OCI-LY7 (cell line): Measurements from ENCODE around the gene ZEB1. TPM values are rescaled to one million over a fixed set of nuclear protein-coding genes. Genes with fewer than 3 reads are reported as not detected.

Source experiments
- BruUV-seq: library from RNA; stranded (reverse); fragments of 400-500 nt; replicated peaks from 2 replicates; lab custom pipeline; 2021; lab: Mats Ljungman, UMichigan
- CTCF ChIA-PET: fragments of 300-600 bp; sonication (Branson Sonifier 250); formaldehyde crosslinking; loops from one replicate; lab custom pipeline; 2022; ENCODE audit warnings: antibody characterized with exemption; ENCODE audit not compliant: unreplicated experiment; lab: Charles Lee
- POLR2A ChIA-PET: fragments of 300-600 bp; sonication (Branson Sonifier 250); formaldehyde crosslinking; loops from one replicate; lab custom pipeline; 2022; ENCODE audit warnings: antibody characterized with exemption; lab: Charles Lee
- DNase-seq: peaks from one replicate; pipeline ENCODE4 v3.0.0-alpha.2; 2015; ENCODE audit warnings: low spot score
- H2AFZ ChIP-seq: fragments of 200-600 bp; sonication (generic), shearing (Covaris generic); 2 replicates; pipeline ENCODE4 v1.6.1; 2014; ENCODE audit warnings: mild to moderate bottlenecking, antibody characterized with exemption, low read length, moderate library complexity
- H3K27ac ChIP-seq: fragments of 200-600 bp; sonication (generic); 2 replicates; pipeline ENCODE4 v1.5.1; 2014; ENCODE audit warnings: mixed run types, low read depth, mild to moderate bottlenecking, moderate library complexity, low read length, inconsistent platforms; ENCODE audit not compliant: poor library complexity, severe bottlenecking
- H3K36me3 ChIP-seq: fragments of 200-600 bp; sonication (generic); 2 replicates; pipeline ENCODE4 v1.6.1; 2014; ENCODE audit warnings: mild to moderate bottlenecking, antibody characterized with exemption, low read length, moderate library complexity, mixed read lengths; ENCODE audit not compliant: insufficient read depth
- H3K4me1 ChIP-seq: fragments of 200-600 bp; sonication (generic); 2 replicates; pipeline ENCODE4 v1.5.1; 2014; ENCODE audit warnings: mild to moderate bottlenecking, low read length; ENCODE audit not compliant: insufficient read depth, poor library complexity, severe bottlenecking
- H3K4me2 ChIP-seq: fragments of 200-600 bp; sonication (generic); 2 replicates; pipeline ENCODE4 v1.6.1; 2014; ENCODE audit warnings: mild to moderate bottlenecking, low read length
- H3K4me3 ChIP-seq: fragments of 200-600 bp; sonication (generic); 2 replicates; pipeline ENCODE4 v1.5.1; 2014; ENCODE audit warnings: mild to moderate bottlenecking, low read depth, low read length; ENCODE audit not compliant: poor library complexity, severe bottlenecking
- H3K79me2 ChIP-seq: fragments of 200-600 bp; sonication (generic); 2 replicates; pipeline ENCODE4 v1.6.1; 2016; ENCODE audit warnings: low read depth, mild to moderate bottlenecking, low read length, moderate library complexity, mixed read lengths; ENCODE audit not compliant: insufficient read depth
- H3K9me2 ChIP-seq: fragments of 200-600 bp; sonication (generic); 2 replicates; pipeline ENCODE4 v1.6.1; 2016; ENCODE audit warnings: mild to moderate bottlenecking, low read length, mixed read lengths; ENCODE audit not compliant: insufficient read depth
- H3K9me3 ChIP-seq: fragments of 200-600 bp; sonication (generic); 2 replicates; pipeline ENCODE4 v1.6.1; 2014; ENCODE audit warnings: mild to moderate bottlenecking, mixed run types, low read length, mixed read lengths
- H4K20me1 ChIP-seq: fragments of 200-600 bp; sonication (generic); 2 replicates; pipeline ENCODE4 v1.6.1; 2014; ENCODE audit warnings: mild to moderate bottlenecking, antibody characterized with exemption, low read length, moderate library complexity, mixed read lengths; ENCODE audit not compliant: insufficient read depth
- CTCF ChIP-seq: fragments of 200-600 bp; sonication (generic); conservative IDR thresholded peaks from 2 replicates; pipeline ENCODE4 v1.5.1; 2014; ENCODE audit warnings: mild to moderate bottlenecking, antibody characterized with exemption, low read length, moderate library complexity, mixed read lengths
- EZH2phosphoT487 ChIP-seq: fragments of 200-600 bp; sonication (generic); IDR thresholded peaks from 2 replicates; pipeline ENCODE4 v1.6.1; 2018; ENCODE audit warnings: low read depth, borderline replicate concordance, mild to moderate bottlenecking, mixed run types, antibody characterized with exemption, low read length, moderate library complexity, mixed read lengths
- intact Hi-C: fragments of 100-400 bp; cut with micrococcal nuclease; formaldehyde crosslinking; loops from one replicate; pipeline ENCODE4 v1.10.0; 2022; ENCODE audit not compliant: unreplicated experiment
- total RNA-seq, 2 experiments: library from RNA; depleted of rRNA in 1 of 2; stranded (reverse); fragments of >200 nt in 1 of 2; shearing (Covaris generic) in 1 of 2; gene quantifications; 2 replicates each; pipeline ENCODE4 v1.2.3, GENCODE V29; 2014 to 2022

The ZEB1 gene
- total RNA-seq, 2 experiments from 2014 or later: 33.2 to 41.9 TPM

GRCh38 chr10:31278279-31278941, 40.6 kb upstream of the ZEB1 start:
- no TSS peak for BruUV-seq
- no peaks in the 10 kb centered on the region for H3K79me2 ChIP-seq
- TF ChIP-seq EZH2phosphoT487 (no peak), CTCF (no peak)
- H3K4me1 ChIP-seq: no peaks in the 10 kb centered on the region
- ChIA-PET CTCF (no interaction called here), POLR2A (interaction anchor here (0.7 kb wide), 1 partner anchor 409 kb away, joined by 3 read pairs; no protein-coding TSS in a partner anchor)
- no peak overlapping the region for H3K4me2 ChIP-seq
- no peaks in the 10 kb centered on the region for H3K9me2 ChIP-seq
- DNase-seq: no peak
- H4K20me1 ChIP-seq: no peaks in the 10 kb centered on the region
- H2AFZ ChIP-seq: no peak overlapping the region
- no peaks in the 10 kb centered on the region for H3K36me3 ChIP-seq
- no peak overlapping the region for H3K4me3 ChIP-seq
- intact Hi-C loops: no loop called here
- no peaks in the 10 kb centered on the region for H3K9me3 ChIP-seq
- no peak overlapping the region for H3K27ac ChIP-seq

- Histone ChIP-seq H3K4me3 (no peak overlapping the region), H2AFZ (no peak overlapping the region), H3K4me2 (no peak overlapping the region), H3K36me3 (no peaks in the 10 kb centered on the region), H3K27ac (no peak overlapping the region), H3K9me3 (no peaks in the 10 kb centered on the region), H3K9me2 (no peaks in the 10 kb centered on the region), H3K4me1 (no peaks in the 10 kb centered on the region), H3K79me2 (no peaks in the 10 kb centered on the region), H4K20me1 (no peaks in the 10 kb centered on the region)
- CTCF ChIA-PET: no interaction called here
- DNase-seq: no peak
- intact Hi-C loops: no loop called here
- POLR2A ChIA-PET: interaction anchor here (0.7 kb wide), 1 partner anchor 78 kb away, joined by 3 read pairs; no protein-coding TSS in a partner anchor
- BruUV-seq: no TSS peak
- no peak for TF ChIP-seq CTCF
- TF ChIP-seq EZH2phosphoT487: no peak
Measured at GRCh38 chr10:31280972-31281371, 38.0 kb upstream of the ZEB1 start.

- no peaks in the 10 kb centered on the region for H3K36me3 ChIP-seq
- no peak overlapping the region for H3K27ac ChIP-seq
- intact Hi-C loops: no loop called here
- no peaks in the 10 kb centered on the region for H3K9me2 ChIP-seq
- no peak for DNase-seq
- H4K20me1 ChIP-seq: no peaks in the 10 kb centered on the region
- H3K4me1 ChIP-seq: no peaks in the 10 kb centered on the region
- BruUV-seq: no TSS peak
- H3K4me2 ChIP-seq: no peak overlapping the region
- ChIA-PET CTCF (no interaction called here), POLR2A (no interaction called here)
- H3K79me2 ChIP-seq: no peaks in the 10 kb centered on the region
- no peak overlapping the region for H2AFZ ChIP-seq
- H3K9me3 ChIP-seq: no peaks in the 10 kb centered on the region
- TF ChIP-seq CTCF (no peak), EZH2phosphoT487 (no peak)
- no peak overlapping the region for H3K4me3 ChIP-seq
Measured at GRCh38 chr10:31288001-31288400, 31.0 kb upstream of the ZEB1 start.
